NCI-H187 treated with DMSO at 0.1 percent for 48 hours (cell line): ENCODE data around the gene PPP6R2.
"Not testable (repeated sequence)": the region's sequence is repeated elsewhere in the genome, so short reads cannot be mapped to it uniquely, and the experiment has no call there.

Source experiments
- DNase-seq: peaks from one replicate; lab custom pipeline; 2025; lab: John Stamatoyannopoulos, UW

The PPP6R2 gene

GRCh38 chr22:50400931-50401330 is 57.8 kb downstream of the PPP6R2 start:
- no peak for DNase-seq

GRCh38 chr22:50401907-50402306 is 58.8 kb downstream of the PPP6R2 start:
- DNase-seq, result no peak

- no peak for DNase-seq
These were observed 60.6 kb downstream of the PPP6R2 start for GRCh38 chr22:50403701-50404101.

- DNase-seq, result no peak
These were observed 63.5 kb downstream of the PPP6R2 start for GRCh38 chr22:50406416-50407170.

GRCh38 chr22:50408311-50408710 is 65.2 kb downstream of the PPP6R2 start:
- no peak for DNase-seq

GRCh38 chr22:50408954-50409353 is 65.8 kb downstream of the PPP6R2 start:
- not testable (repeated sequence) for DNase-seq

- DNase-seq, result no peak
These were observed 71.5 kb downstream of the PPP6R2 start for GRCh38 chr22:50414476-50415248.

- DNase-seq, result no peak
These were observed 72.3 kb downstream of the PPP6R2 start for GRCh38 chr22:50415426-50415825.

GRCh38 chr22:50416996-50417395 is 73.9 kb downstream of the PPP6R2 start:
- DNase-seq, result no peak

GRCh38 chr22:50417411-50418210 is 74.5 kb downstream of the PPP6R2 start:
- no peak for DNase-seq

- no peak for DNase-seq
These were observed 75.5 kb downstream of the PPP6R2 start for GRCh38 chr22:50418624-50419023.

GRCh38 chr22:50419116-50419515 is 76.0 kb downstream of the PPP6R2 start:
- no peak for DNase-seq

GRCh38 chr22:50420015-50420414 is 76.9 kb downstream of the PPP6R2 start:
- no peak for DNase-seq

- no peak for DNase-seq
These were observed 77.5 kb downstream of the PPP6R2 start for GRCh38 chr22:50420581-50420980.

GRCh38 chr22:50422046-50422445 is 78.9 kb downstream of the PPP6R2 start:
- no peak for DNase-seq

- DNase-seq, result no peak
These were observed 80.1 kb downstream of the PPP6R2 start for GRCh38 chr22:50422961-50423815.

GRCh38 chr22:50423956-50424355 is 80.8 kb downstream of the PPP6R2 start:
- DNase-seq, result no peak

- no peak for DNase-seq
These were observed 82.2 kb downstream of the PPP6R2 start for GRCh38 chr22:50425179-50425916.

GRCh38 chr22:50432131-50432876 is 89.2 kb downstream of the PPP6R2 start:
- no peak for DNase-seq

- not testable (repeated sequence) for DNase-seq
These were observed 89.9 kb downstream of the PPP6R2 start for GRCh38 chr22:50432877-50433510.
